HL-60 (cell line): ENCODE measurements around the gene KCNJ13.

Experiments used
- POLR2AphosphoS5 ChIP-seq: IDR thresholded peaks from 2 replicates; pipeline ENCODE4 v1.6.1; 2012; ENCODE audit warnings: low read depth
- TF ChIP-seq, protein P1 (sequence below): IDR thresholded peaks from one replicate; pipeline ENCODE4 v1.5.1; 2011; ENCODE audit warnings: low read length, control low read depth, inconsistent platforms; ENCODE audit not compliant: insufficient read depth

- TF ChIP-seq, protein P1, sequence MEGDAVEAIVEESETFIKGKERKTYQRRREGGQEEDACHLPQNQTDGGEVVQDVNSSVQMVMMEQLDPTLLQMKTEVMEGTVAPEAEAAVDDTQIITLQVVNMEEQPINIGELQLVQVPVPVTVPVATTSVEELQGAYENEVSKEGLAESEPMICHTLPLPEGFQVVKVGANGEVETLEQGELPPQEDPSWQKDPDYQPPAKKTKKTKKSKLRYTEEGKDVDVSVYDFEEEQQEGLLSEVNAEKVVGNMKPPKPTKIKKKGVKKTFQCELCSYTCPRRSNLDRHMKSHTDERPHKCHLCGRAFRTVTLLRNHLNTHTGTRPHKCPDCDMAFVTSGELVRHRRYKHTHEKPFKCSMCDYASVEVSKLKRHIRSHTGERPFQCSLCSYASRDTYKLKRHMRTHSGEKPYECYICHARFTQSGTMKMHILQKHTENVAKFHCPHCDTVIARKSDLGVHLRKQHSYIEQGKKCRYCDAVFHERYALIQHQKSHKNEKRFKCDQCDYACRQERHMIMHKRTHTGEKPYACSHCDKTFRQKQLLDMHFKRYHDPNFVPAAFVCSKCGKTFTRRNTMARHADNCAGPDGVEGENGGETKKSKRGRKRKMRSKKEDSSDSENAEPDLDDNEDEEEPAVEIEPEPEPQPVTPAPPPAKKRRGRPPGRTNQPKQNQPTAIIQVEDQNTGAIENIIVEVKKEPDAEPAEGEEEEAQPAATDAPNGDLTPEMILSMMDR, result no peak
- no peak for TF ChIP-seq POLR2AphosphoS5
Measured at GRCh38 chr2:232741972-232742371, 34.4 kb downstream of the KCNJ13 start.
